Hepatocyte (in vitro differentiated cells): ENCODE measurements around the gene NTSR1. TPM values are rescaled to one million over a fixed set of nuclear protein-coding genes. Genes with fewer than 3 reads are reported as not detected.

Source experiments
- DNase-seq: peaks from one replicate; pipeline ENCODE4 v3.0.0-alpha.2; 2016; ENCODE audit warnings: low spot score
- H2AFZ ChIP-seq: fragments of 200-600 bp; sonication (generic); 2 replicates; pipeline ENCODE4 v1.6.0; 2016; ENCODE audit warnings: antibody characterized with exemption, mild to moderate bottlenecking
- H3K27ac ChIP-seq: fragments of 200-600 bp; sonication (generic); 2 replicates; pipeline ENCODE4 v1.5.1; 2016; ENCODE audit warnings: mild to moderate bottlenecking
- H3K27me3 ChIP-seq: fragments of 200-600 bp; sonication (generic); 2 replicates; pipeline ENCODE4 v1.6.1; 2016
- H3K36me3 ChIP-seq: fragments of 200-600 bp; sonication (generic); replicated peaks from 2 replicates; pipeline ENCODE4 v1.5.1; 2016; ENCODE audit warnings: low read depth; ENCODE audit not compliant: insufficient read depth
- H3K4me1 ChIP-seq: fragments of 200-600 bp; sonication (generic); 2 replicates; pipeline ENCODE4 v1.5.1; 2016; ENCODE audit warnings: mild to moderate bottlenecking, moderate library complexity; ENCODE audit not compliant: insufficient read depth
- H3K4me2 ChIP-seq: fragments of 200-600 bp; sonication (generic); 2 replicates; pipeline ENCODE4 v1.6.0; 2016
- H3K4me3 ChIP-seq: fragments of 200-600 bp; sonication (generic); 2 replicates; pipeline ENCODE4 v1.5.1; 2016; ENCODE audit warnings: mild to moderate bottlenecking
- H3K79me2 ChIP-seq: fragments of 200-600 bp; sonication (generic); 2 replicates; pipeline ENCODE4 v1.6.0; 2017; ENCODE audit warnings: mild to moderate bottlenecking
- H3K9me2 ChIP-seq: fragments of 200-600 bp; sonication (generic); replicated peaks from 2 replicates; pipeline ENCODE4 v1.6.0; 2017; ENCODE audit warnings: mild to moderate bottlenecking; ENCODE audit not compliant: insufficient read depth
- H3K9me3 ChIP-seq: fragments of 200-600 bp; sonication (generic); 2 replicates; pipeline ENCODE4 v1.5.1; 2016; ENCODE audit warnings: low read depth, mild to moderate bottlenecking
- H4K20me1 ChIP-seq: fragments of 200-600 bp; sonication (generic); 2 replicates; pipeline ENCODE4 v1.6.0; 2016; ENCODE audit warnings: mild to moderate bottlenecking; ENCODE audit not compliant: insufficient read depth, poor library complexity, severe bottlenecking
- CTCF ChIP-seq: fragments of 200-600 bp; sonication (generic); IDR thresholded peaks from 2 replicates; pipeline ENCODE4 v1.5.1; 2016; ENCODE audit warnings: antibody characterized with exemption, mild to moderate bottlenecking; ENCODE audit not compliant: poor library complexity
- EZH2 ChIP-seq: fragments of 200-600 bp; sonication (generic); IDR thresholded peaks from 2 replicates; pipeline ENCODE4 v1.6.1; 2016; ENCODE audit warnings: antibody characterized with exemption, mild to moderate bottlenecking, borderline replicate concordance
- EZH2phosphoT487 ChIP-seq: fragments of 200-600 bp; sonication (generic); IDR thresholded peaks from one replicate; pipeline ENCODE4 v1.6.1; 2018; ENCODE audit warnings: antibody characterized with exemption, mild to moderate bottlenecking, low read depth, moderate library complexity; ENCODE audit not compliant: unreplicated experiment, severe bottlenecking
- WGBS: methylation state at CpG from one replicate; pipeline ENCODE4 v1.1.6; 2016; ENCODE audit warnings: low lambda C conversion rate; ENCODE audit errors: missing lambda C conversion rate; 5-methylcytosine and 5-hydroxymethylcytosine counted together
- polyA plus RNA-seq: library from polyadenylated mRNA; unstranded; fragments of >200 nt; fragmentation: Nextera tagmentation; extraction: Ambion mirVana; gene quantifications from 2 replicates; pipeline ENCODE4 v1.2.1, GENCODE V29; 2016
- total RNA-seq: library from RNA; depleted of rRNA; stranded (reverse); fragments of >200 nt; gene quantifications from 2 replicates; pipeline ENCODE4 v1.2.3, GENCODE V29; 2014

NTSR1 gene
- total and polyA plus RNA-seq, 2 experiments from 2014 or later = 0.37 TPM; not detected in 1

- no peak for TF ChIP-seq EZH2
- TF ChIP-seq CTCF = no peak
- TF ChIP-seq EZH2phosphoT487 = no peak
- H3K36me3 ChIP-seq = no peaks in the 10 kb centered on the region
- H3K9me2 ChIP-seq = no peaks in the 10 kb centered on the region
- no peak overlapping the region for H2AFZ ChIP-seq
- no peaks in the 10 kb centered on the region for H4K20me1 ChIP-seq
- H3K4me1 ChIP-seq = no peaks in the 10 kb centered on the region
- no peaks in the 10 kb centered on the region for H3K79me2 ChIP-seq
- no peak for DNase-seq
- H3K4me2 ChIP-seq = no peak overlapping the region
- H3K27ac ChIP-seq = no peak overlapping the region
- WGBS = 88% methylated on average over 5 of the region's 5 CpGs
- no peak overlapping the region for H3K4me3 ChIP-seq
- no peaks in the 10 kb centered on the region for H3K9me3 ChIP-seq
- peaks cover 18% of the 10 kb centered on the region for H3K27me3 ChIP-seq
These were observed 4.8 kb upstream of the NTSR1 start for GRCh38 chr20:62703853-62704228.

GRCh38 chr20:62704341-62704948 lies 4.2 kb upstream of the NTSR1 start:
- 57% methylated on average over 21 of the region's 21 CpGs for WGBS
- H3K9me3 ChIP-seq = no peaks in the 10 kb centered on the region
- H4K20me1 ChIP-seq = no peaks in the 10 kb centered on the region
- no peaks in the 10 kb centered on the region for H3K79me2 ChIP-seq
- TF ChIP-seq EZH2 = no peak
- no peak for TF ChIP-seq CTCF
- no peak for TF ChIP-seq EZH2phosphoT487
- no peak overlapping the region for H3K27ac ChIP-seq
- H3K27me3 ChIP-seq = peaks cover 24% of the 10 kb centered on the region
- no peaks in the 10 kb centered on the region for H3K9me2 ChIP-seq
- H3K4me2 ChIP-seq = no peak overlapping the region
- H3K4me3 ChIP-seq = no peak overlapping the region
- H3K36me3 ChIP-seq = no peaks in the 10 kb centered on the region
- DNase-seq = peak; percentile 87
- no peak overlapping the region for H2AFZ ChIP-seq
- H3K4me1 ChIP-seq = no peaks in the 10 kb centered on the region

- peaks cover 36% of the 10 kb centered on the region for H3K27me3 ChIP-seq
These were observed 3.0 kb upstream of the NTSR1 start for GRCh38 chr20:62705627-62706026.

More at GRCh38 chr20:62705627-62706026, 3.0 kb upstream of the NTSR1 start:
- Histone ChIP-seq H3K4me2 (no peak overlapping the region), H3K9me3 (no peaks in the 10 kb centered on the region), H2AFZ (no peak overlapping the region), H4K20me1 (no peaks in the 10 kb centered on the region), H3K36me3 (no peaks in the 10 kb centered on the region), H3K9me2 (no peaks in the 10 kb centered on the region), H3K4me1 (no peaks in the 10 kb centered on the region), H3K79me2 (no peaks in the 10 kb centered on the region), H3K4me3 (no peak overlapping the region), H3K27ac (no peak overlapping the region)
- TF ChIP-seq EZH2phosphoT487 (no peak), EZH2 (no peak), CTCF (no peak)
- WGBS = 93% methylated on average over 16 of the region's 16 CpGs
- no peak for DNase-seq
